Stomach smooth muscle (tissue), 2 donors: ENCODE results near the gene BTBD16.

ENCODE experiments used
- H3K27ac ChIP-seq: one replicate; pipeline ENCODE4 v1.7.0; 2013; ENCODE audit warnings: mild to moderate bottlenecking, low read length, inconsistent platforms
- H3K27me3 ChIP-seq, 2 donors: one replicate each; pipeline ENCODE4 v1.7.0; 2013; ENCODE audit warnings: low read length in 2 of 2; ENCODE audit not compliant: insufficient read depth in 2 of 2, control insufficient read depth in 1 of 2
- H3K36me3 ChIP-seq, 2 donors: one replicate each; pipeline ENCODE4 v1.7.0; 2013; ENCODE audit warnings: low read length in 2 of 2; ENCODE audit not compliant: control insufficient read depth in 2 of 2, insufficient read depth in 2 of 2
- H3K4me1 ChIP-seq: one replicate; pipeline ENCODE4 v1.7.0; 2013; ENCODE audit warnings: low read length; ENCODE audit not compliant: control insufficient read depth, insufficient read depth
- H3K4me3 ChIP-seq, 2 donors: one replicate each; pipeline ENCODE4 v1.7.0; 2013; ENCODE audit warnings: low read length in 2 of 2
- H3K9ac ChIP-seq, 2 donors: one replicate each; pipeline ENCODE4 v1.7.0; 2013; ENCODE audit warnings: low read length in 2 of 2, mild to moderate bottlenecking in 1 of 2
- H3K9me3 ChIP-seq, 2 donors: one replicate each; pipeline ENCODE4 v1.7.0; 2013; ENCODE audit warnings: low read length in 2 of 2; ENCODE audit not compliant: control insufficient read depth in 2 of 2
- donor health status: healthy.
- donor health status: Pancreatic carcinoma.

Gene BTBD16

GRCh38 chr10:122236690-122237306 is 34.3 kb upstream of the BTBD16 start:
- H3K36me3 ChIP-seq = peaks cover 27 to 53% of the 10 kb centered on the region in 2 donors
- H3K27me3 ChIP-seq = no peaks in the 10 kb centered on the region

GRCh38 chr10:122237331-122237990 is 33.6 kb upstream of the BTBD16 start:
- Histone ChIP-seq H3K27me3 (no peaks in the 10 kb centered on the region), H3K9ac (no peak overlapping the region), H3K9me3 (no peaks in the 10 kb centered on the region), H3K36me3 (peaks cover 32 to 55% of the 10 kb centered on the region in 2 donors), H3K27ac (no peak overlapping the region), H3K4me1 (no peaks in the 10 kb centered on the region), H3K4me3 (no peak overlapping the region)

More at GRCh38 chr10:122236690-122237306, 34.3 kb upstream of the BTBD16 start:
- Histone ChIP-seq H3K4me1 (no peaks in the 10 kb centered on the region), H3K9me3 (no peaks in the 10 kb centered on the region), H3K27ac (no peak overlapping the region), H3K4me3 (no peak overlapping the region), H3K9ac (no peak overlapping the region)

GRCh38 chr10:122239578-122240257 is 31.4 kb upstream of the BTBD16 start:
- H3K27ac ChIP-seq = no peak overlapping the region
- H3K4me1 ChIP-seq = peaks cover 4% of the 10 kb centered on the region
- no peaks in the 10 kb centered on the region for H3K9me3 ChIP-seq
- H3K36me3 ChIP-seq = peaks cover 40 to 61% of the 10 kb centered on the region in 2 donors
- no peaks in the 10 kb centered on the region for H3K27me3 ChIP-seq
- no peak overlapping the region for H3K9ac ChIP-seq
- H3K4me3 ChIP-seq = no peak overlapping the region

GRCh38 chr10:122240401-122240800 is 30.7 kb upstream of the BTBD16 start:
- H3K27ac ChIP-seq = no peak overlapping the region
- H3K4me3 ChIP-seq = no peak overlapping the region
- no peak overlapping the region for H3K9ac ChIP-seq
- peaks cover 43 to 66% of the 10 kb centered on the region in 2 donors for H3K36me3 ChIP-seq
- peaks cover 4% of the 10 kb centered on the region for H3K4me1 ChIP-seq
- H3K9me3 ChIP-seq = no peaks in the 10 kb centered on the region
- no peaks in the 10 kb centered on the region for H3K27me3 ChIP-seq

GRCh38 chr10:122241836-122242235 is 29.3 kb upstream of the BTBD16 start:
- Histone ChIP-seq H3K36me3 (peaks cover 43 to 65% of the 10 kb centered on the region in 2 donors), H3K27me3 (no peaks in the 10 kb centered on the region), H3K9me3 (no peaks in the 10 kb centered on the region), H3K4me3 (no peak overlapping the region), H3K27ac (no peak overlapping the region), H3K4me1 (peaks cover 4% of the 10 kb centered on the region), H3K9ac (no peak overlapping the region)

GRCh38 chr10:122243550-122243949 is 27.5 kb upstream of the BTBD16 start:
- H3K4me3 ChIP-seq = no peak overlapping the region
- no peak overlapping the region for H3K27ac ChIP-seq
- H3K4me1 ChIP-seq = peaks cover 4% of the 10 kb centered on the region
- H3K9ac ChIP-seq = no peak overlapping the region
- no peaks in the 10 kb centered on the region for H3K27me3 ChIP-seq
- no peaks in the 10 kb centered on the region for H3K9me3 ChIP-seq
- peaks cover 35 to 57% of the 10 kb centered on the region in 2 donors for H3K36me3 ChIP-seq

GRCh38 chr10:122244001-122244975 is 26.8 kb upstream of the BTBD16 start:
- Histone ChIP-seq H3K9ac (no peak overlapping the region), H3K27me3 (no peaks in the 10 kb centered on the region), H3K9me3 (no peaks in the 10 kb centered on the region), H3K27ac (no peak overlapping the region), H3K4me1 (peaks cover 4% of the 10 kb centered on the region), H3K4me3 (no peak overlapping the region), H3K36me3 (peaks cover 38 to 59% of the 10 kb centered on the region in 2 donors)

GRCh38 chr10:122245136-122245535 is 26.0 kb upstream of the BTBD16 start:
- H3K9me3 ChIP-seq = no peaks in the 10 kb centered on the region
- peaks cover 4% of the 10 kb centered on the region for H3K4me1 ChIP-seq
- no peak overlapping the region for H3K27ac ChIP-seq
- H3K9ac ChIP-seq = no peak overlapping the region
- H3K4me3 ChIP-seq = no peak overlapping the region
- H3K27me3 ChIP-seq = no peaks in the 10 kb centered on the region
- H3K36me3 ChIP-seq = peaks cover 42 to 59% of the 10 kb centered on the region in 2 donors

GRCh38 chr10:122245897-122246296 is 25.2 kb upstream of the BTBD16 start:
- peaks cover 36 to 53% of the 10 kb centered on the region in 2 donors for H3K36me3 ChIP-seq
- peaks cover 4% of the 10 kb centered on the region for H3K4me1 ChIP-seq
- H3K9me3 ChIP-seq = no peaks in the 10 kb centered on the region
- H3K4me3 ChIP-seq = no peak overlapping the region
- H3K27ac ChIP-seq = no peak overlapping the region
- no peaks in the 10 kb centered on the region for H3K27me3 ChIP-seq
- H3K9ac ChIP-seq = no peak overlapping the region

GRCh38 chr10:122246830-122247520 is 24.1 kb upstream of the BTBD16 start:
- no peak overlapping the region for H3K27ac ChIP-seq

More at GRCh38 chr10:122246830-122247520, 24.1 kb upstream of the BTBD16 start:
- H3K4me3 ChIP-seq = no peak overlapping the region
- peaks cover 37 to 47% of the 10 kb centered on the region in 2 donors for H3K36me3 ChIP-seq
- H3K9ac ChIP-seq = no peak overlapping the region
- H3K9me3 ChIP-seq = no peaks in the 10 kb centered on the region
- H3K27me3 ChIP-seq = no peaks in the 10 kb centered on the region
- H3K4me1 ChIP-seq = peaks cover 4% of the 10 kb centered on the region
